Uterus (tissue), 4 donors: Measurements from ENCODE around the gene KRTAP10-3. TPM values are rescaled to one million over a fixed set of nuclear protein-coding genes. Genes with fewer than 3 reads are reported as not detected.

Source experiments
- DNase-seq, 2 donors: peaks; one replicate each; pipeline ENCODE4 v3.0.0-alpha.2; 2019 to 2020
- H3K27ac ChIP-seq, 2 donors: fragments of 200-600 bp; sonication (generic); 1 replicate in 1 of 2; 2 replicates in 1 of 2; pipeline ENCODE4 v1.5.1; 2016 to 2018
- H3K27me3 ChIP-seq, 2 donors: fragments of 200-600 bp; sonication (generic); one replicate each; pipeline ENCODE4 v1.5.1; 2018 to 2019; ENCODE audit warnings: control low read depth in 1 of 2
- H3K36me3 ChIP-seq, 2 donors: fragments of 200-600 bp; sonication (generic); one replicate each; pipeline ENCODE4 v1.5.1; 2019; ENCODE audit warnings: control low read depth in 1 of 2
- H3K4me1 ChIP-seq, 2 donors: fragments of 200-600 bp; sonication (generic); one replicate each; pipeline ENCODE4 v1.5.1; 2018 to 2019; ENCODE audit warnings: control low read depth in 1 of 2
- H3K4me3 ChIP-seq, 2 donors: fragments of 200-600 bp; sonication (generic); 1 replicate in 1 of 2; 2 replicates in 1 of 2; pipeline ENCODE4 v1.5.1; 2018 to 2019; ENCODE audit warnings: mild to moderate bottlenecking in 1 of 2
- H3K9me3 ChIP-seq, 2 donors: fragments of 200-600 bp; sonication (generic); one replicate each; pipeline ENCODE4 v1.5.1; 2019; ENCODE audit warnings: control low read depth in 1 of 2
- CTCF ChIP-seq, 4 experiments: fragments of 200-600 bp in 2 of 4; fragments of 450-650 bp in 2 of 4; sonication (generic) in 2 of 4; IDR thresholded peaks; one replicate each; pipeline ENCODE4 v1.5.1; 2016 to 2019; ENCODE audit warnings: antibody characterized with exemption in 4 of 4, mild to moderate bottlenecking in 2 of 4, moderate library complexity in 1 of 4
- POLR2A ChIP-seq, 2 donors: fragments of 450-650 bp; IDR thresholded peaks; one replicate each; pipeline ENCODE4 v1.6.1; 2016; ENCODE audit warnings: antibody characterized with exemption in 2 of 2, mild to moderate bottlenecking in 1 of 2, moderate library complexity in 1 of 2
- intact Hi-C: fragments of 100-400 bp; cut with DNase I; formaldehyde crosslinking; loops from one replicate; pipeline ENCODE4 v1.15.1; 2023; ENCODE audit warnings: low total_unique reads
- total RNA-seq, 4 donors: library from RNA; depleted of rRNA in 3 of 4; stranded (reverse); fragments of >200 nt in 3 of 4; gene quantifications; one replicate each; pipeline versions ENCODE4 v1.1.0 to v1.2.4, GENCODE V29; 2014 to 2023
- donor health status: DM: yes; HTN: yes; CAD: no.

KRTAP10-3 gene
- total RNA-seq, 4 donors from 2014 or later: not detected

DNA sequence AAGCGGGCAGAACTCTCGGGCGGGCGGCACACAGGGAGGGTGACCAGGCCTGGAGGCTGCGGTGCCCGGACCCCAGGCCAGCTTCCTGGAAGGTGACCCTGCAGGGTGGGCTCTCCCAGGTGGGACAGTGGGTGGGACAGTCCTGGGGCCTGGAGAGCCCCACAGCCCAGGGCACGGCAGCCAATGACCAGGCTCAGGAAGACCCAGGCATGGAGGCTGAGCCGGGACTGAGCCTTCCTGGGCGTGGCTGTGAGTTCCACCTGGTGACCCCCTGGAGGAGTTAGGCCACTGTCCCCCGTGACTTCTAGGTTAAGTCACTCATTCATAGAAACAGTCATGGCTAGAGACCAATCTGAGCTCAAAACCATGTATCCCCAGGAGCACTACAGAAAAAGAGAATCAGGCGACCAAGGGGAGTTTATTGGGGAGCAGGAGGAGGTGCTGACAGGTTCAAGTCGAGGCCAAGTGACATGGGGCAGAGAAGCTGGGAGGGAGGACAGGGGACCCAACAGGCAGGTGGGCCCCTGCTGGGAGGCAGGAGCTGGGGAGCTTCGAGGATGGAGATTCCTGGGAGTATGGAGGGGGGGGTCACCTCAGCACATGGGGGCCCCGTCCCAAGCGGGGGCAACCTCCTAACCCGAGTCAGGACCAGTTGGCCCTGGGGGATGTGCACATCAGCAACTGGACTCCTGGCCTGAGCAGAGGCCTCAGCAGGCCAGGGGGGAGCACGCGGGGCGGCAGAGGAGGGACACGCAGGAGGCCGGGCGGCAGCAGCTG lies 20.6 kb upstream of the KRTAP10-3 start:
- Histone ChIP-seq H3K4me1 (no peaks in the 10 kb centered on the region), H3K27me3 (peaks cover 0 to 3% of the 10 kb centered on the region in 2 donors), H3K9me3 (no peaks in the 10 kb centered on the region), H3K27ac (no peak overlapping the region), H3K4me3 (no peak overlapping the region), H3K36me3 (no peaks in the 10 kb centered on the region)
- DNase-seq: no peak
- TF ChIP-seq CTCF (IDR thresholded peaks at IDR 0.05) (no peak), POLR2A (IDR thresholded peaks at IDR 0.05) (no peak)
- intact Hi-C loops: no loop called here

GRCh38 chr21:44578371-44579055 lies 19.9 kb upstream of the KRTAP10-3 start:
- no peaks in the 10 kb centered on the region for H3K27me3 ChIP-seq
- intact Hi-C loops: no loop called here
- no peak overlapping the region for H3K27ac ChIP-seq
- no peaks in the 10 kb centered on the region for H3K9me3 ChIP-seq
- H3K4me3 ChIP-seq: no peak overlapping the region
- H3K4me1 ChIP-seq: no peaks in the 10 kb centered on the region
- TF ChIP-seq POLR2A (IDR thresholded peaks at IDR 0.05) (no peak), CTCF (IDR thresholded peaks at IDR 0.05) (no peak)
- DNase-seq: no peak
- H3K36me3 ChIP-seq: no peaks in the 10 kb centered on the region

- no peak for DNase-seq
- H3K4me3 ChIP-seq: no peak overlapping the region
- intact Hi-C loops: no loop called here
- no peaks in the 10 kb centered on the region for H3K4me1 ChIP-seq
- H3K27ac ChIP-seq: no peak overlapping the region
- TF ChIP-seq CTCF (IDR thresholded peaks at IDR 0.05): no peak
- no peak for TF ChIP-seq POLR2A (IDR thresholded peaks at IDR 0.05)
- H3K27me3 ChIP-seq: no peaks in the 10 kb centered on the region
- no peaks in the 10 kb centered on the region for H3K36me3 ChIP-seq
- H3K9me3 ChIP-seq: no peaks in the 10 kb centered on the region
Measured at GRCh38 chr21:44576025-44576420, 17.4 kb upstream of the KRTAP10-3 start.

DNA sequence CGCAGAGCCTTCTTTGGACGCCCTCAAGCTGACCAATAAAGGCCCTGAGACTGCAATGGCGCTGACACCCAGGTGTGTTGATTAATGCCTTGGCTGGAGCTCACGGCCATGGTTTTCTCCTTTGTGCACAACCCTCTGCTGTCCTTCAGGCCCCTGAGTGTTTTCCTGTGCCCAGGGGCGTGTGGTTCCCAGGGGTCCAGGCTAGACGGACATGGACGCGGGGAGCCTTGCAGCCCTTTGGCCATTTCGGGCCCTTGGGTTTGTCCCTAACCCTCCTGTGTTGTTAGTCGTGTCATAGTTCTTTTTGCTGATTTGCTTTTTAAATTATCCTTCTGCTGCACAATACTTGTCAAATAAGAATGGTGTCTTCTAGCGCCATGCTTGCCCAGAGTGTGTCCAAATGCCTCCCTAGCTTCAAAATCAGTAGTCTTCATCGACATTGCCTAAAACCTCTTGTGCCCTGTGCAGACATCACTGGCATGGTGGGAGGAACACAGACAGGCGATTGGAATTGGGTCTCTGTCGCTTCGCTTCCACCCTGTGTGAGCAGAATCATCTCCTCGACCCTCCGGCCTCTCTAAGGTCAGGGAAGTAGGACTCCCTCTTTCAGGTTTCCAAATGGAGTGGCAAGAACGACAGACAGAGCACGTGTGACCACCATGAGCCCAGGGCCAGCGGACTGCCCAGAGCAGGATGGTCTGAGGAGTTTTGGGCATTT lies 16.9 kb upstream of the KRTAP10-3 start:
- TF ChIP-seq CTCF (IDR thresholded peaks at IDR 0.05): no peak
- TF ChIP-seq POLR2A (IDR thresholded peaks at IDR 0.05): no peak
- Histone ChIP-seq H3K36me3 (no peaks in the 10 kb centered on the region), H3K4me1 (no peaks in the 10 kb centered on the region), H3K27ac (no peak overlapping the region), H3K9me3 (no peaks in the 10 kb centered on the region), H3K27me3 (no peaks in the 10 kb centered on the region), H3K4me3 (no peak overlapping the region)
- no peak for DNase-seq
- intact Hi-C loops: no loop called here
